GM18951 (cell line): ENCODE data around the gene CASP4.

Experiments
- POLR2A ChIP-seq: IDR thresholded peaks from 4 replicates; pipeline ENCODE4 v1.6.1; 2011; ENCODE audit warnings: mild to moderate bottlenecking; ENCODE audit not compliant: insufficient read length, insufficient read depth; ENCODE audit errors: extremely low read depth
- in situ Hi-C: fragments of 300-500 bp; cut with MboI; formaldehyde crosslinking; loops from one replicate; pipeline ENCODE4 v1.12.0; 2022; ENCODE audit warnings: low sequenced_read_pairs, mixed read lengths, inconsistent platforms; ENCODE audit not compliant: unreplicated experiment

Gene CASP4

GRCh38 chr11:104895634-104896033 is 72.7 kb downstream of the CASP4 start:
- no peak for TF ChIP-seq POLR2A
- in situ Hi-C loops, result no loop called here

GRCh38 chr11:104893876-104894275 is 74.5 kb downstream of the CASP4 start:
- in situ Hi-C loops, result no loop called here
- no peak for TF ChIP-seq POLR2A
